ENCODE results near the gene ZFYVE27. TPM values are rescaled to one million over a fixed set of nuclear protein-coding genes. Genes with fewer than 3 reads are reported as not detected.

ZFYVE27 gene
- total RNA-seq, 1 donor from 2014 or later: 13.7 TPM

DNA sequence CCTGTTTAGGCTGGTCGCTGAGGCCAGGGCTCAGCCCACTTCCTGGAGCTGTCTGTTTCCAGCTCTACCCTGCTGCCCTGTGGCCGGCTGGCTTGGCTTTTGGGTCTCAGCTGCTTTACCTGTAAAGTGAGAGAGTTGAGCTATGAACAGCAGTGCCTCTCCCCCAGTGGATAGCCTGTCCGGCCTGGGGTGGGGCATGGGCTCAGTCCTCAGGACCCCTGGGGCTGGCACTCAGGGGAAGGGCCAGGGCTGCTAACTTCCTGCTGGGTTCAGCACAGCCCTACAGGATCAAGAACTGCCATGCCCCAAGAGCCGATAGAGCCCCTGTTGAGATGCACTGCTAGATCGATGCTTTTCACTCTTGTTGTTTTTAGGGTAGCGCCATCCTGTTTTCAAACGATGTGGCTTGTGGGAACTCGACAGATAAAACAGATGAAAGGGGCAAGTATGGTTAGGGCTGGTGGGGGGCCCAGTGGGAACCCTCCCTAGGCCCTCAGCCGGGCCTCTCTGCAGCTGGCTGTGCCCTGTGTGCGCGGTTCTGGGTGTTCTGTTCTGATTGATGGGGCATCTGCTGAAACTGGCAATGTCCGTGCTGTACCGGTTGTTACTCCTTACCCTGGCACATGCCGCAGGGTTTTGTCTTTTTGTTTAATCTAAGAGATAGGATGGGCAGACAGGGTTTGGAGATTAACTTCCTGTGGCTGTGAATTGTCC lies 44.8 kb downstream of the ZFYVE27 start:
- intact Hi-C loops (cut with micrococcal nuclease): no loop called here
- ATAC-seq (peak; percentile 51), DNase-seq (no peak)

GRCh38 chr10:97782455-97783228 lies 45.7 kb downstream of the ZFYVE27 start:
- ATAC-seq: peak; percentile 84
- DNase-seq: peak; percentile 70
- intact Hi-C loops (cut with micrococcal nuclease): no loop called here

DNA sequence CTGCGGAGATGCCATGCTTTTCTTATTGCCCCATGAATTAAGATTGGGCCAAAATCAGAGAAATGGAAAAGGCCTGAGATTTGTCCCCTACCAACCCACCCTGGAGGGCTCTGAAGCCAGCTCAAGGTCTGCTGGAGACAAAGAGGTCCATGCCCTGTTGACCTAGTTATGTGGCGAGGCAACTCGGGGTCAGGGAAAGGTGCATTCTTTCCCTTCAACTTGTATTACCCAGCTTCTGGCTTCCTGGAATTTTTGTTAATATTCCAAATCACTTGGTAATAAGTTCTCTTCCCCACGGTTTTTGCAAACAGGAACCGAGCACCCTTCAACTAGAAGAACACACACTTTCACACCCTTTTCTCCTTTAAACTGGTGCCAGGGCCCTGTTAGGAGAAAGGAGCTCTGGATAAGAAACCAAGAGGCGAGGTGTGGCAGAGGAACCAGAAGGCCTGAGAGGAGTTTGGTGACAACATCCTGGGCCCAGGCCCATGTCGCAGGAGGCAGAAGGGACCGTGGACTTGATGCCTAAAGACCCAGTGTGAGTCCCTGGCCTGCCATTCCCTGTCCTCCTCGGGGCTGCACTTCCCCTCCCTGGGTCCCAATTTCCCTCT lies 47.4 kb downstream of the ZFYVE27 start:
- intact Hi-C loops (cut with micrococcal nuclease): no loop called here
- ATAC-seq (no peak), DNase-seq (no peak)

DNA sequence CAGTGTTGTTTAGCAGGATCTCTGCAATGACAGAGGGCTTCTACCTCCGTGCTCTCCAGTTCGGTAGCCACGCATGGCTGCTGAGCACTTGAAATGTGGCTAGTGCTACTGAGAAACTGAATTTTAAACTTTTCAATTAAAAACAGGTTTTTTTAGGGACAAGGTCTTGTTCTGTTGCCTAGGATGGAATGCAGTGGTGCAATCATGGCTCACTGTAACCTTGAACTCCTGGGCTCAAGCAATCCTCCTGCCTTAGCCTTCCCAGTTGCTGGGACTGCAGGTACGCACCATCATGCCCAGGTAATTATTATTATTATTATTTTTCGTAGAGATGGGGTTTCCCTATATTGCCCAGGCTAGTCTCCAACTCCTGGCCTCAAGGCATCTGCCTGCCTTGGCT lies 48.3 kb downstream of the ZFYVE27 start:
- no peak for DNase-seq

DNA sequence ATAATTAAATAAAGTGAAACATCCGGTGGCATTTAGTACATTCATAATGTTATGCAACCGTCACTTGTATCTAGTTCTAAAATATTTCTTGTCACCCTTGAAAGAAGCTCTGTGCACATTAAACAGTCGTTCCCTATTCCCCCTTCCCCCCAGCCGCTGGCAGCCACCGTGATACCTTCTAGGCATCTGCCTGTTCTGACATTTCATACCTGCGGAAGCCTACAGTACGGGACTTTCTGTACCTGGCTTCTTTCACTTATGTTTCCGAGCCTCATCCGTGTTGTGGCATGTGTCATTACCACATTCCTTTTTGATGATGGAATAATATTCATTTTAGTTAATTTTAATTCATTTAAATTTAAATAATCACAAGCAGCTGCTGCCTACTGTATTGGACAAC lies 48.8 kb downstream of the ZFYVE27 start:
- intact Hi-C loops (cut with micrococcal nuclease): no loop called here
- DNase-seq: no peak
- no peak for ATAC-seq

More for the DNA sequence above, 48.3 kb downstream of the ZFYVE27 start:
- ATAC-seq: no peak
- intact Hi-C loops (cut with micrococcal nuclease): no loop called here

DNA sequence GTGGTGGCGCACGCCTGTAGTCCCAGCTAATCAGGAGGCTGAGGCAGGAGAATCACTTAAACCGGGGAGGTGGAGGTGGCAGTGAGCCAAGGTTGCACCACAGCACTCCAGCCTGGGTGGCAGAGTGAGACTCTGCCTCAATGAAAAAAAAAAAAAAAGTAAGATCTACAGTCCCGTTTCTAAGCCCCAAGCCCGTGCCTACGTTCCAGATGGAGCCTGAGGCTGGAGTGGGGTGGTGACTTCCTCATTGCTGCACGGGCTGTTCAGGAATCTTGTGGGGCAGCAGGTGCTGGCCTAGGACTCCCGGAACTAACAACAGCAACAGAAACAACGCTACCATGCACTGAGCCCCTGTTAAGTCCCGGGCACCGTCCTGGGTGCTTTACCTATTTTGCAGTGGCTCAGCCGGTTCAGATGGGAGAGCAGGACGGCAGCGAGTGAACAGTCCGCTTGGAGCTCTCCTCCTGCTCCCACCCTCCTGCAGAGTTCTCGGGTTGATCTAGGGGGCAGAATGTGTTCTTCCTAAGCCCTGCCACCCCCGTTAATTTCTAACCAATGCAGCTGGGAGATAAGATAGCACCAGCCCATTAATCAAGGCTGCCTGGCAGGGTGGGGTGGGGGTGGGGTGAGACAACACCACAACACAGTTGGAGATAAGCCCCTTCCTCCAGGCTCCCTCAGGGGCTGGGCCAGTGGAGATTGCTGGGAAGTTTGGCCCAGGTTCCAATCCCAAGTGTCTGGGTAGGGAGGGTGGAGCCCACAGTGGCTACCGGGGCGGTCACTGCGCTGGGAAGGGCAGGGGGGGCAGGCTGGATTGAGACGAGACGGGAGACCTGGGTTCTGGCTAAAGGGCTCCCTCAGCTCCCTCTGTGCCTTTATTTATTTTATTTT lies 51.9 kb downstream of the ZFYVE27 start:
- intact Hi-C loops (cut with micrococcal nuclease): no loop called here
- ATAC-seq (peak; percentile 92), DNase-seq (peak; percentile 55)

GRCh38 chr10:97789770-97790397 lies 53.0 kb downstream of the ZFYVE27 start:
- no peak for DNase-seq
- intact Hi-C loops (cut with micrococcal nuclease): no loop called here
- no peak for ATAC-seq

- intact Hi-C loops (cut with micrococcal nuclease): no loop called here
- DNase-seq (peak; percentile 66), ATAC-seq (peak; percentile 54)
Measured at GRCh38 chr10:97791824-97792721, 55.1 kb downstream of the ZFYVE27 start.

DNA sequence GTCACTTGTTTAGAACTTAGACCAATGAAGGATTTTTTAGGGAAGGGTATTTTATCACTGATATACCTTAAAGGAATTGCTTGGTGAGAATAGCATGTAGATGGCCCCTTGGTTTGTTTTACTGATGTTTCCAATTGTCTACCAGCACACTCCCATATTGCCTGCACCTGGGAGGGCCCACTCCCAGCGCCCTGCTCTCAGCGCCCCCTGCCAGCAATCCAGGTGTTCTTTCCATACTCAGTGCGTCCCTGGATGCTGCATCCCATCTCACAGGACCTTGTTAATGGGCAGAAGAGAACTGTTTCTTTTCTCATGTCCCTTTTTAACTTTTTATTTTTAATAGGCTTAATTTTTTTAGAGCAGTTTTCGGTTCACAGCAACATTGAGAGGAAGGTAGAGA lies 59.0 kb downstream of the ZFYVE27 start:
- intact Hi-C loops (cut with micrococcal nuclease): no loop called here
- no peak for ATAC-seq

GRCh38 chr10:97796651-97797050 lies 59.7 kb downstream of the ZFYVE27 start:
- intact Hi-C loops (cut with micrococcal nuclease): no loop called here
- no peak for DNase-seq
- no peak for ATAC-seq

More for the DNA sequence above, 59.0 kb downstream of the ZFYVE27 start:
- DNase-seq: no peak

DNA sequence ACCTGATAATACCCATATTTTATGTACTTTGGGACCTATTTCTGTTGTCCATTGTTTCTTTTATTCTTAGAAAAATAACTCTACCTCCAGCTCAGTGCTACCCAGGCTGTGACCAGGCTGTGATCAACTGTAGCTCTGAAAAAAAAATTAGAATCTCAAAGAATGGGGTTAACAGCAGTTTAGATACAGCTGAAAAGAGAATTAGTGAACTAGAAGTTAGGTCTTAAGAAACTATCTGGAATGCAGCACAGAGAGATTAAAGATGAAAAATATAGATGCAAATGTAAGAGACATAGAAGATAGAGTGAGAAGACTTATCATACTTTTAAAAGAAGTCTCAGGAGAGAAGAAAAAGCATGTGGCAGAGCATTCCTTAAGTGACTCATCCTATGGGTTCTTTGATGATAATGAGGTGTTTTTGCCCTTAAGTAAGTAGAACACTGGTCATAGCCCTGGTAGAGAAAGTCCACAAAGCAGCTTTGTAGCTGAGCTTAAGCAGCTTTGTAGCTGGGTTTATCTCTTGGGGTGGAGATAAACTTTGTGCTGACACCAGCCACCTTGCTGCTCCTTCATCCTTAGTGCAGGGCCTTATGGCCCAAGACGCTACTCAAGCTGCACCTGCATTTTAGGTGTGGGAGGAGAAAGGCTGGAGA lies 62.2 kb downstream of the ZFYVE27 start:
- no peak for ATAC-seq
- intact Hi-C loops (cut with micrococcal nuclease): no loop called here
- DNase-seq: no peak

DNA sequence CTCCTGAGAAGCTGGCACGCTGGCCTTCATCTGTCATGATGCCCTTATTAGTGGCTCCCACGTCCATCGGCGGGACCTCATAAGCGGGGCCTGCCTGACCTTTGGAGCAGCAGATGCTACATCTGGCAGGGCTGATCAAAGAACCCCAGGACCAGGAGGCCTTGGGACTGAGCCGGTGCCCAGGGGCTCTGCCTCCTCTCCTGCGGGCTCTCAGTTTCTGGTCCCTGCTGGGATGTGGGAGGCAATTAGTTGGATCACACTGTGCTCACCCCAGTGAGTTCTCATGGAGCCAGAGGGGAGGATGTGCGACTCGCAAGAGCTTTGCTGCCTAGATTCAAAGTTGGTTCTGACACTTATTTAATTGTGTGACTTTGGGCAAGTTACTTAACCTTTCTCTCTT lies 63.5 kb downstream of the ZFYVE27 start:
- DNase-seq: no peak
- no peak for ATAC-seq
- intact Hi-C loops (cut with micrococcal nuclease): no loop called here

DNA sequence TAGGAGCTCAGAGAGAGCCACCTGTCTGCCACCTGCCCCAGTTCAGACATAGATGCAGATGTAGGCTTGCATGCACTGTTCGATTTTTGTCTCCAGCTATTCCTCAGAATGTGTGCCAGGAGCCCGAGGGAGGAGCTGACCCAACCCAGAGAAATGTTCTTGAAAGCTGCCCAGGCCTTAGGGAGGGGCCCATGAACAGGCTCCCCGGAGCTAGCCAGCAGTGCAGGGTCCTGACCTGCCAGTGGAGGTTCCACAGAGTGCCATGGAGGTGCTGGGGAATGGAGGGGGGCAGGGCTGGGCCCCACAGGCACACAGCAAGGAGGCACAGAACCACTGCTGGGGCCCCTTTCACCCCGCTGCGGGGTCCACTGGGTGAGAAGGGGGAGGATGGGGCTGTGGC lies 64.5 kb downstream of the ZFYVE27 start:
- intact Hi-C loops (cut with micrococcal nuclease): no loop called here
- no peak for DNase-seq
- no peak for ATAC-seq

- intact Hi-C loops (cut with micrococcal nuclease): no loop called here
- ATAC-seq (no peak), DNase-seq (no peak)
Measured at GRCh38 chr10:97805096-97805884, 68.4 kb downstream of the ZFYVE27 start.

DNA sequence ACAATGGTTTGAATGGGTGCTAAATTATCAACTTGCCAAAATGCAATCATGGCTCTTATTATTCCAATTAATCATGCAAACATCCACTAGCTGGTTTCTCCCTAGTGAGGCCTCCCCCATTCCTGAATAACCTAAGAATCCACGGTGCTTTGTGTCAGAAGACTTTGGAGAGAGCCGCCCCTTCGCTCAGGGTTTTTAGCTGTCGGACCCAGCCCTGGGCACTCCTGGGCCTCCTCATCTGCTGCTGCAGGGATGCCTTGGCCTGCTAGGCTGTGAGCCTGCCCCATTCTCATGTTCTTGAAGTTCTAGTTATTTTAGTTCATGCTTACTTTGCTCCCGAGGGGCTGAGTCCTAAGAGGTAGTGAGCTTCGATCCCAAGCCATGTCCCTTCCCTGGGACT lies 69.0 kb downstream of the ZFYVE27 start:
- no peak for ATAC-seq
- intact Hi-C loops (cut with micrococcal nuclease): no loop called here
- DNase-seq: no peak

DNA sequence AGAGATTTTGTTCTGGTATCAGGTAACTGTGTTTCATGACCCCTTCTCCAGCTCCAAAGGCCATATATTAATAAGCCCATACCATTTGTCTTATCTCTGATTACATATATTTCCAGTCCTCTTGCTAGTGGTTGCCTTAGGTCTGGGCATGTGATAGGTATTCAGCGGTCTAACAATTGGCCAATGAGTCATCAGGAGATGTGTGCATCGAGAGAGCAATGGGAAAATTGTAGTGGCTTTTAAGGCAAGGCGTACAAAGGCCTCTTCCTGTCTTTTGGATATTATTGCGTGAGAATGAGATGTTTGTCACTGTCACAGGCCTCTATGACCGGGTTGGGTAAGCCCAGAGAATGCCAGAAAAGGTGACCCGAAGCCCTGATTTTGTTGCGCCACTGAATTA lies 73.5 kb downstream of the ZFYVE27 start:
- DNase-seq: no peak
- intact Hi-C loops (cut with micrococcal nuclease): no loop called here
- no peak for ATAC-seq
